Femur (tissue), 1 donor: ENCODE data around the gene ADCK2.
A peak's percentile ranks its signal among the peaks of the same experiment; 100 is the strongest.
"Not testable (repeated sequence)": the region's sequence is repeated elsewhere in the genome, so short reads cannot be mapped to it uniquely, and the experiment has no call there.

Source experiments
- DNase-seq: peaks from one replicate; pipeline ENCODE4 v3.0.0-alpha.2; 2017

ADCK2 gene

DNA sequence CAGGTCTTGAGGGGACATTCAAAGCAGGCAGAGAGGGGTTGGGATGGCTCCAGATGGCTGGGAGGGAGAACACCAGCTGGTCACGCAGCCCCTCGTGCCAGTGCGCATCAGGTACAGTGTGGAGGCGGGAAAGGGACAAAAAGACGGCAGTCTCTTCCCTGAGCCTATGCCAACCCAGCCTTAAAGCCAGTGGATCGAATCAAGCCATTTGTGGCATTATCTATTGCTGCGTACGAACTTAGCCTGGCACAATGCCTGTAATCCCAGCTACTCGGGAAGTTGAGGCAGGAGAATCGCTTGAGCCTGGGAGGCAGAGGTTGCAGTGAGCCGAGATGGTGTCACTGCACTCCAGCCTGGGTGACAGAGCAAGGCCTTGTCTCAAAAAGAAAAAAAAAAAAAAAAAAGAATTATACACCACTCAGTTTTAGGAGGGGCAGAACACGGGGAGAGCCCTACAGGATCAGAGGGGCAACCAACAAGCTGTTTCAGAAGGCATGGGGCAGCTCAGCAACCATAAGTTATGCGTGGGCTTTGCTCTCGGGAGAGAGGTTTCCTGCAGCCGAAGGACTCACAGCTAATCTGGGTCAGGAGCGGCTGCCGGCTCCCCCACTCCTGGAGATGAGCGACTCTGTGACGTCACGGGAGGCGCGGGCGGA is 23.4 kb downstream of the ADCK2 start:
- DNase-seq, result peak; percentile 97

DNA sequence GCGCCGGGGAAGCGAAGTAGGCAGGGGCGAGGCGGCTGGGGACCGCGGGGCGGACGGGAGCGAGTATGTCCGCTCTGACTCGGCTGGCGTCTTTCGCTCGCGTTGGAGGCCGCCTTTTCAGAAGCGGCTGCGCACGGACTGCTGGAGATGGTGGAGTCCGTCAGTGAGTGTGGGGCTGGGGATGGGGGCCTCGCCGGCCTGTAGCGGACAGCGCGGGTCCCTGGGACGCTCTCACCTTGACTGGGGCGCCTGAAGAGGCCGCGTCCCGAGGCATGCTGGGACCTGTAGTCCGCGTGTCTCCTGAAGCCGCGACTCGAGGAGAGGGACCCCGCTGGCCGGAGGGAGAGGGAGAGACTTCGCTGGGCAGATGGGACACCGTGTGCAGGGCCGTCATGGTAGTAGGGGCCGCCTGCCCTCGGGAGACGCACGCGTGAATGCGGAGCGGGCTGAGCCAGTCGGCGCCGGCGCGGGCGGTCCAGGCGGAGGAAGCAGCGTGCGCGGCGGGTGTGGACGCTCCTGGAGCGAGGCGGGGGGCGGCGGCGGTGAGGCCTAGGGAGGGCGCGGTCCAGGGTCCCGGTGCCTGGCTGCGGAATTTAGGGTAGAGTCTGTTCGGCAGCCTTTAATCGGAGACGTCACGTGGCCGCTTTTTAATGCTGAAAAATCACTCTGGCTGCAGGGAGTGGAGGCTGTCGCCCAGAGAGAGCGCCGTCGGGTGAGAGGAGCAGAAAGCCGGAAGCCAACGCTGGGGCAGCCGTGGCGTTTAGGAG is 24.1 kb downstream of the ADCK2 start, which contains the start of gene NDUFB2:
Gene NDUFB2 (plus strand): TSS at position 29 of the 767 bp plus-strand sequence. CDS start 37 bp downstream, at position 66.
- no peak for DNase-seq

DNA sequence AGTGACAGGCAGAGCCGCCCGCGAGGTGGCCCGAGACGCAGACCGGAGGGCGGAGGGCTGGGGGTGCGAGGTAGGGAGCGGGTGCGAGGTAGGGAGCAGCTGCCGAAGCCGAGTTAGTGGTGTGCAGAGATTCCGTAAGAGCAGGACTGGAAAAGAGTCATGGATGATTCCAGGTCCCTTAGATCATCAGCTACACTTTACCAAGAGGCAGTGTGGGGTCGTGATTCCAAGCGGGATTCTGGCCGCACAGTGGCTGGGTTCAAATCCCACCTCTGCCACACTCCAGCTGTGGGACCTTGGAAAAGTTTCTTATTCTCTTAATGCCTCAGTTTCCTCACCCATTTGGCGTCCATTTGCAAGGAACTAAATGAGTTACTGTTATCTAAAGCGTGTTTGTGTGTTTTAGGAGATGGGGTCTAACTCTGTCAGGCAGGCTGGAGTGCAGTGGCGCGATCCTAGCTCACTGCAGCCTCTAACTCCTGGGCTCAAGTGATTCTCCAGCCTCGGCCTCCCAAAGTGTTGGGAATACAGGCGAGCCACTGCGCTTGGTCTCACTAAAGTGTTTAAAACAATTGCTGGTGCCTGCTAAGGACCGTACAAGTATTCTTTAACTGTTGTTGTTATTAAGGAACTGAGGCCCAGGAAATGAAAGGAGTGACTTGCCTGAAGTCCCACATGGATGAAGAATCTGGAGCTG is 24.9 kb downstream of the ADCK2 start:
- no peak for DNase-seq

DNA sequence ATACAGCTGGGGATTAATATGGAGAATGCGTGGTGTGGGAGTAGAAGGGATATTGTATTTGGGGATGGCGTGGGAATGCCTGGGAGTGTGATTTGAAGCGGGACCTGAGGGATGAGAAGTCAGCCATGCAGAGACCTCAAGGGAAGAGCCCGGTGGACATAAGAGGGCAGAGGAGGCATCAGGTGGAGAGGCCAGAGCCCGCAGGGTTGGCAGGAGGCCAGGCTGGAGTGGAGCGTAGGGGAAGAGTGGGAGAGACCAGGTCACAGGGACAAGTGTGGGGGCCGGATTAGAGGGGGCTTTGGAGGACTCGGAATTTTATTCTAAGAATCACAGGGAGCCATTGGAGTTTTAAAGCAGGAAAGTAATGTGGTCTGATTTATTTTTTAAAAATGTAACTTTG is 25.7 kb downstream of the ADCK2 start:
- DNase-seq, result no peak

DNA sequence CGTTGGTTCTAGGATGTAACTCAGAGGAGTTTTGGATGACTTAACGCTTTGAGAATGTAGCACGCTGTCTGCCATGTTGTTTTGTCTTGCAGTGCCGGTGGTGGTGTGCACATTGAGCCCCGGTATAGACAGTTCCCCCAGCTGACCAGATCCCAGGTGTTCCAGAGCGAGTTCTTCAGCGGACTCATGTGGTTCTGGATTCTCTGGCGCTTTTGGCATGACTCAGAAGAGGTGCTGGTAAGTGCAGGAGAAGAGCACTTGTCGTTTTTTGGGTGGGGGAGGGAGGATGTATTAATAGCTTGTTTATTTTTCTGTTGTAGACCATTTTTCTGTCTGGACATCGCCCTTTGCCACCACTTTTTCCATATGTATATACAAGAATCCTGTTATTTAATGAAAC is 30.0 kb downstream of the ADCK2 start:
- DNase-seq, result no peak

DNA sequence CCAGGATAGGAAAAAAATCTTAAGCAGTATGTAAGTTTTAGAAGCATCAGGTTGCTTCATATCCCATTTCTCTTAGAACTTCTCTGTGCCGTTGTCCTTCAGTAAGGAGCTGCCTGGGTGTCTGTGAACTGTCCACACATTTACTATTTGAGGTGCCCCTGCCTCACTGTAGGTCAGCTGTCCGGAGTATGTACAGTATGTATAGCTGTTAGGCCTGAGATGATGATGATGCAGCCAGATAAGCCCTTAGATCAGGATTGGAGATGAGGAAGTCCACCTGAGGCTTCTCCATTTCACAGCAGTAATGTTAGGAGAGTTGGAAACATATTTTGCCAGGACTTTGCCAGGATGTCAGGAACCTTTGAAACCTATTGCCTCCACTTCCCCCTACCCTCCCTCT is 31.5 kb downstream of the ADCK2 start:
- DNase-seq, result no peak

DNA sequence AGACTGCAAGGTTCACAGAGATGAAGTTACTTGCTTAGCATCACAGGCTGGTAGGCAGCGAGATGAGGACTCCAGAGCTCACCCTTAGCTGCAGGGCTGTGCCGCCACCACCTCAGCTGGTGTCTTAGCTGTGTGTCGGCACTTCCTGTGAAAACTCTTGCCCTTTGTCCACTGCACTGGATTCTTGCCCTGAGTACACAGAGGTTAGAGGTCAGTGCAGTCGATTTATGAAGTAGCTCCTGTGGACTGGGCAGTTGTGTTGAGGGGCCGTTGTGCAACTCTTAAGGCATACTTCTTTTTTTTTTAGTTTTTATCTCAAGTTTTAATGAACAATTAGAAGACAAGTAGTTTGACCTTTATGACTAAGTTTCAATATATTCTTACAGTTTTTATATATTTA is 34.4 kb downstream of the ADCK2 start:
- DNase-seq, result no peak

DNA sequence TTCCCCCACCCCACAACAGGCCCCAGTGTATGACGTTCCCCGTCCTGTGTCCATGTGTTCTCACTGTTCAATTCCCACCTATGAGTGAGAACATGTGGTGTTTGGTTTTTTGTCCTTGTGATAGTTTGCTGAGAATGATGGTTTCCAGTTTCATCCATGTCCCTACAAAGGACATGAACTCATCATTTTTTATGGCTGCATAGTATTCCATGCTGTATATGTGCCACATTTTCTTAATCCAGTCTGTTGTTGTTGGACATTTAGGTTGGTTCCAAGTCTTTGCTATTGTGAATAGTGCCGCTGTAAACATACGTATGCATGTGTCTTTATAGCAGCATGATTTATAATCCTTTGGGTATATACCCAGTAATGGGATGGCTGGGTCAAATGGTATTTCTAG is 36.0 kb downstream of the ADCK2 start:
- DNase-seq, result not testable (repeated sequence)

DNA sequence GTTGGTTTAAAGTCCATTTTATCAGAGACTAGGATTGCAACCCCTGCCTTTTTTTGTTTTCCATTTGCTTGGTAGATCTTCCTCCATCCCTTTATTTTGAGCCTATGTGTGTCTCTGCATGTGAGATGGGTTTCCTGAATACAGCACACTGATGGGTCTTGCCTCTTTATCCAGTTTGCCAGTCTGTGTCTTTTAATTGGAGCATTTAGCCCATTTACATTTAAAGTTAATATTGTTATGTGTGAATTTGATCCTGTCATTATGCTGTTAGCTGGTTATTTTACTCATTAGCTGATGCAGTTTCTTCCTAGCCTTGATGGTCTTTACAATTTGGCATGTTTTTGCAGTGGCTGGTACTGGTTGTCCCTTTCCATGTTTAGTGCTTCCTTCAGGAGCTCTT is 39.6 kb downstream of the ADCK2 start:
- not testable (repeated sequence) for DNase-seq

DNA sequence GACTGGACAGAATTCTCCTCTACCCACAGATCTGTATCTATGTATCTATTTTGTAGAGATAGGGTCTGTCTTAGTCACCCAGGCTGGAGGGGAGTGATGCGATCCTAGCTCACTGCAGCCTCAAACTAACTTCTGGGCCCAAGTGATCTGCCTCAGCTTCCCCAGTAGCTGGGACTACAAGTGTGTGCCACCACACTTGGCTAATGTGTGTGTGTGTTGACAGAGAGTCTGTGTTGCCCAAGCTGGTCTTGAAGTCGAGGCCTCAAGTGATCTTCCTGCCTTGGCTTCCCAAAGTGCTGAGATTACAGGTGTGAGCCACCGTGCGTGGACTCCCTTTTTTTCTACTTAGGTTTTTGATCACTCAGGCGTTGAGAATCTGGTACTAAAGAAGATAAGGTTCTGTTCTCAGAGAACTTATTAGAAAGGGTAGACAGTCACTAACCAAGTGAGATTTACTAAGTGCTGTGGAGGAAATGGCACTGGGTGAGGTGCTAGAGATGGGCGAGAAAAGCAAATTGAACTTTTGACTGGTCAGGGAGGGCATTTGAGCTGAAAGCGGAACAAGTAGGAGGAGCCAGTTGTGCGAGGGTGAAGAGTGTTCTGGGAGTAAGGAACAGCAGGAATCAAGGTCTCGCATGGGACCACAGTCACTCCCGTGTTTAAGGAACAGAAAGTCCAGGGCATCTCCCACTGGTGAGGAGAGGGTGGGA is 41.7 kb downstream of the ADCK2 start:
- DNase-seq, result no peak

DNA sequence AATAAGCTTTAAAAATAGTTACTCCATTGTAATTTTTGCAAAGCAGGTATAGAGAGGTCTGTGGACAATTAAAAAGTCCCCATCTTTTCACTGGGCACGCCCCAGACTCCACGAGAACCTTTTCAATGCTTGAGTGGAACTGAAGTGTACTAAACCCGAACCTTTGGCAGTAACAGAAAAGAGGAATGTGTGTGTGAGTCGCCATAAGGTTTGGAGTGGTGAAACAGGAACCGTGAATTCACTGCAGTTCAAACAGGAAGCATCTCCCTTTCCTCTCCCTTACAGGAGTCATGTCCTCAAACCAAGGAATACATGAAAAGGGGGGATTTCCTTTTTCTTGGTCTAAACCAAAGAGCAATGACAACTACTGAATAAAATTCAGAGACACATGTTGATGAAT is 47.0 kb downstream of the ADCK2 start:
- no peak for DNase-seq

DNA sequence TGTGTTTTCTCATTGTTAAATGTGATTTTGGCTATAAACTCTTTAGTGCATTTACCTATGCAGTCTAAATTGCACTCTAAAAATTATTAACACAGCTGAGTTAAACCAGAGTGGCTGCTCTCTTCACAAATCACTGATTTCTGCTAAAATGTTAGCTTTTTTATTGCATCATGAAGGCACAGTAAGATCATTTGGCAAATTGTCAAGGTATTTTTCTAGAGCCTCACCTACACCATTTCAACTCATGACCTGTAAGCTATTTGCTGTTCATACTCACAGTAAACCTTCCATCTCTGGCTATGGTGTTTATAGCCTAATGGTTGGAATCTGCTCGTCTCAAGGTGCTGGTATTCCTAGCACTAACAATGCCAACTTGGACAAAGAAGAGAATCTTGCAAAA is 49.5 kb downstream of the ADCK2 start:
- DNase-seq, result no peak

DNA sequence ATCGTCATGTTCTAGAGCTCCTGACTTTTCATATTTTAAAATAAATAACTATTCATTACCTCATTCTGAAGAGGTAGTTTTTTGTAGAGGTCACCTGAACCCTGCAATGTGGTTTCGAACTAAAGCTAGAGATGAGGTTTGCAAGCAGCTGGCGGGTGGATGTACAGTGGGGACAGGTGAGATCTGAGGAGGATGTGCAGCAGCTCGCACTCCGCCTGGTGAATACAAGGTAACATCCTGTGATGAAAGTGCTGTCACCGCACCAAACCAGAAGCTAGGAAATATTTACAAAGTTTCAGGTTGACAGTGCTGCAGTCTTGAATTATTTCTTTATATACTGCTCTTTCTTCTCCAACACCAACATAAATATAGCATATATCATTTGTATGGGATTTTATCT is 50.3 kb downstream of the ADCK2 start:
- DNase-seq, result no peak

DNA sequence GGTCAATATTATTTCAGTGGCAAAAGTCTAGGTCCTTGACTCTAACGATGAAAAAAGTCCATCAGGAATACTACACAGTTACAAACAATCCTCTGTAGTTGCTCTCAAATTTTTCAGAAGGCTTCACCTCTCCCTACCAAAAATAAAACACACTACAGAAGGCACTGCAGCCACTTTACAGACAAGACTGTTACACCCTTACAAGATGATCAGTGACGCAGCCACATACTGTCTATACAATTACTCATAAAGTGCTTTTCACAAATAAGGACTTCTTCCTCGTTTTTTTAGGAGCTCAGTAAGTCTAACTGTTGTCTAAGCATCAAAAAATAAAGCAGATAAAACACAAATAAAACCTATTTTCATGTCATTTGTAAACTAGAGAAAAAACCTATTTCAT is 50.8 kb downstream of the ADCK2 start:
- no peak for DNase-seq

DNA sequence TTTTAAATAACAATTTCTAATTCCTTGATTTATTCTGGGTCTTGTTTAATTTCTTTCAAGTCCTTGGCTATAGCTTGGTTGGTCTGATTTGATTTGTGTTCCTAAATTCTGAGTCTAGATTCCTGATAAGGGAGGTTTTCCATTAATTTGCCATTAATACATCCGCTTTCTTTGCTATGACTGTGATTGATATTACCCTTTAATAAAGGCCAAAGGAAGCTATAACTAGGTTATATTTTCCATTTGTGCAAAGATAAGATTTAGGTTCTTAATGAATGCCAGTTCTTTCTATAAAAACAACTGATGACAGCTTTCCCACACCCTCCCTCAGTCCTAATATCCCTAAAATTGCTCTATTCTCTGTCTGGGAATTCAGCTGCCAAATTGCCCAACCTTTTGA is 52.0 kb downstream of the ADCK2 start:
- DNase-seq, result no peak

DNA sequence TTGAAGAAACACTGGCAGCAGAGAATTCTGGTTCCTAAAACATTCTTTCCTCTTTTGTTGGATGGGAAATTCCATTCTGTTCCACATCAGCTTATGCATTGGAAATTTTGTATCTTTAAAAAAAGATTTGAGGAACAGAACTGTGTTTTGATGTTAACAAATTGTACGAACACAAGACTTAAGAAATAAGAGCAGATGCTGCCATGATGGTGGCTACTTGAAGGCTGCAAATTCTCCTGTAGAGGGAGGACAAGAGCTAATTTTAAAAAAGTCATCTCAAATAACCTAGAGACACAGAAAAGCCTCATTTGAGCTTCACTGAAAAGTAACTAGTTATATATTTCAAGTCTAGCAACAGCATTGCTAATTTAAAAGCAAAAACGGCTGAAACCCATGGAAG is 53.5 kb downstream of the ADCK2 start:
- DNase-seq, result no peak

DNA sequence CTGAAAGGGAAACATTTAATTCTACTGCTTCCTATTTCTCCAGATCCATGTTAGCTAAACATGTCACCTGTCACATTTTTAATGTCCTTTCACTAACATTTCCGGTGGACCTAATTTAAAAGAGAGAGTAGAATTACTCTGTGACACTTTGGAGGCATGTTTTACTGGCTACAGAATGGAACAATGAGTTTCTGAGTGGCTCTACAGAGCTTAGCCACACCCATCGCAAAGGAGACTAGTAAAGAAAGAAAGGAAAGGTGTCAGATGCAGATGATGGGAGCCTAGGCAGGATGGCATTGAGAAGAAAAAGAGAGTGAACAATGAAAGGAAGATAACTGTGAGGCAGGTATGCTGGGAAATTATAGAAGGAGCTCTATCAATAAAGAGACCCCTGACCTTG is 59.7 kb downstream of the ADCK2 start:
- DNase-seq, result no peak

DNA sequence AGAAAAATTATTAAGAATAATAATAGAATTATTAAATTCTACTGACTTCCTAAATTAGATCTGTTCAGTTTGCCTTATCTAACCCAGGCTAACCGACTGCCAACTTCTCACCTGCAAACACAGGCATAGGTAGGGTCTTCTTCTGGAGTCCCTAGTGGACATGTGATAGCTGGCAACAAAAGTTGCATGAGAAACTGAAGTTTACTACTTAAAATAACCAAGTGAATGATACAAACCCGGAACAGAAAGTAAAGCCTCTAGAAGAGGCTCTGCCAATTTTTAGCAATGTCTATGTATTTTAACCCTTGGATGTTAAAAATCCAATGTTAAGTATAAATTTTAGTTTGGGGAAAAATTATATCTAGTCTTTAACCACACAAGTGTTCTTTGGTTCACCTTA is 61.4 kb downstream of the ADCK2 start:
- no peak for DNase-seq

DNA sequence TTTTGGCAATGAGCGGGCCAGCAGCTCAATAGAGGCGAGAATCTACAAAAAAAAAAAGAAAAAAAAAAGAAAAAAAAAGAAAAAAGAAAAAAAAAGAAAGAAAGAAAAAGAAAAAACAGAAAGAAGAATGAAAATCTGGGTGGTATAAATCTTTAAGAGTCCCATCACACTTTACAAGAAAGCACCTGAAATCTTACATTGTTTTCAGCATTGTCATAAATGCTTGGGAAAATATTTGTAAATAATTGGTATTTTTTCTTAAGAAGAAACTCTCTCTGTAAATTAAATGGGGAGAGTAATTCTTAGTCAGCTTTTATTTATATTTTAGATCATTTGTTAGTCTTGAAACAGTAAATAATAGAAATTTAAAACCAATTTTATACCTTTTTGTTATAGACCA is 62.0 kb downstream of the ADCK2 start:
- DNase-seq, result no peak

DNA sequence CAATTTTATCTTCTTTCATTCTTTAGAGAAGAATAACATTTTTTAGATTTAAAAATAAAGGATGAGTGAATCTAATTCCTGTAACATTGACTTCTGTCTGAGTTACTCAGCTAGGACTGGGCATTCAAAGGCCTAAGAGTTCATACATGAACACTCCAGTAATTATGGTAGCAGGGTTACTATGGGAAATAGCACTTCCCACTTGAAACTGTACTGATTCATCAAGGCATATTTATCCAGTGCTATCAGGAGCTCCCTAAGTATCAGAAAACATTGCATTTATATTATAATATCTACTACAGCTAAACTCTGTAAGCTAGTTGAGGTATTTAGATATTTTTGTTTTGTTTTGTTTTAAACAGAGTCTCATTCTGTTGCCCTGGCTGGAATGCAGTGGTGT is 65.5 kb downstream of the ADCK2 start:
- DNase-seq, result no peak

DNA sequence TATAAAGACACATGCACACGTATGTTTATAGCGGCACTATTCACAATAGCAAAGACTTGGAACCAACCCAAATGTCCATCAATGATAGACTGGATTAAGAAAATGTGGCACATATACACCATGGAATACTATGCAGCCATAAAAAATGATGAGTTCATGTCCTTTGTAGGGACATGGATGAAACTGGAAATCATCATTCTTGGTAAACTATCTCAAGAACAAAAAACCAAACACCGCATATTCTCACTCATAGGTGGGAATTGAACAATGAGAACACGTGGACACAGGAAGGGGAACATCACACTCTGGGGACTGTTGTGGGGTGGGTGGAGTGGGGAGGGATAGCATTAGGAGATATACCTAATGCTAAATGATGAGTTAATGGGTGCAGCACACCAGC is 70.5 kb downstream of the ADCK2 start:
- DNase-seq, result not testable (repeated sequence)

DNA sequence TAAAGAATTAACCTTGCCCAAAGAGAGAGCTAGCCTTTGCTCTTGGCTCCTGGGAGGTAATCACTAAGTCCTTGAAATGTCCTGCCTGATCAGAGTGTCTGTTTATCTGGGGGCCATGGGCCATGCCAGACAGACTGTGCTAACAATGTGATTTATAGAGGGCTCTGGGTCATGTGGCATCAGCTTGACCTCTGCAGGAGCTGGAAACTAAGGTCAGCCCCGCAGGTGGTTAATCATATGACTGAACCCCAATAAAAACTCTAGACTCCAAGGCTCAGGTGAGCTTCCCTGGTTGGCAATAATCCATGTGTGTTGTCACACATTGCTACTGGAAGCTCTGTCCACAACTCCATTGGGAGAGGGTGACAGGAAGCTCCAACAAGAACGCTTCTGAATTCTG is 71.3 kb downstream of the ADCK2 start:
- DNase-seq, result no peak
